GM21360 (cell line): Measurements from ENCODE around the gene NALCN.

Source experiments
- ATAC-seq: cut with Tn5 transposase; IDR thresholded peaks from one replicate; pipeline ENCODE4 v1.9.1; 2021; ENCODE audit warnings: mild to moderate bottlenecking, moderate library complexity; ENCODE audit not compliant: unreplicated experiment

NALCN gene

DNA sequence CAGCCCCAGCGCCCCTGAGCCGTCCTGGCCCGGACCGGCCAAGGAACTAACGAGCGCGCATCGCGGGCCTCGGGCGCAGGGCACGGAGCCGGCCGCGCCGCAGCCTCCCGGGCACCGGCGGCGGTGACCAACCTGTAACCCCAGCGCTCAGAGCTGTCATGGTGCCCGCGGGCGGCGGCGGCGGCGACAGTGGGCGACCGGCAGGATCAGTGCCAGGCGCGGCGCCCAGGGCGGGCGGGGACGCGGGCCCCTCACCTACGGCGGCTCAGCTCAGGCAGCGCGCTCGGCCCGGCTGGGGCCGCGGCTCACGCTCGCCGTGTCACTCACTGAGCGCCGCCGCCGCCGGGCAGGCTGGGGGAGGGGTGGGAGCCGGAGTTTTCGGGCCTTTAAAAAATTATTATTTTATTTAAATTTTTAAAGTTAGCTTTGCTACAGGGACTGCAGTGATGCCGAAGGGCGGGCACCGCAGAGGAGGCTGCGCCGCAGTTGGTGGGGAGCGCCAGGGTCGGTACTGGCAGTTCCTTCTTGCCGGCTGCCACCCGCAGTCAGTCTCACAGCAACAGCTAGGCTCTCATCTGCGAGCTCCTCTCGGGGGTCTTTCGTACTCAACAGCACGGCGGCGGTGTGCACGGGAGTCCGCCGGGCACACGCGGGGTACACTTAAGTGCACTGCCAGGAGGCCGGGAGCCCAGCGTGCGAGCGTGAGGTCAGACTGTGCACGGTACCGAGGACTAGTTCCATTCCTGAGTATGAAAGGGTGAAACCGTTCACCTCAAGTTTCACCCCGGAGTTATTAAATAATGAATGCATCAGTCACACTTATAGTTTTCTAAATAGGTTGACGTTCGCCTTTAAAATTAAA, at the start of gene NALCN:
Gene NALCN (minus strand): TSS at position 328 of the 862 bp plus-strand sequence. CDS start 17,382 bp downstream, outside the sequence.
- no peak for ATAC-seq

DNA sequence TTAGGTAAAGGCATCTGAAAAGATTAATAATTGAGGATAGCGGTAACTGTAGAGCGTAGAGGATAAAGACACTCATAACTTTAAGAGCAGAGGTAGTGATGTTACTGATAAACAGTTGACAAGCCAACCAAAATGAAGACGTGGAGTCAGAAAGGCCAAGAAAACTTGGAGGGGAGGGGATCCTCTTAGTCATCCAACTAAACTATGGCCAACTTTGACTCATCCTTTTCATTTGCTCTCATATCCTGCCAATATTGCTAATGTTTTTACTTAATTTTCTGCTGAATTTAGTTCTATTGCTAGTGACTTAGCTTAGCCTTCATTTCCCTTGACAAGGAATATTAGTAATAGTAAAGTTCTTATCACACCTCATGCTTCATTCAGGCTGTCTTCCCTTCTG, 49.6 kb upstream of the NALCN start:
- no peak for ATAC-seq

DNA sequence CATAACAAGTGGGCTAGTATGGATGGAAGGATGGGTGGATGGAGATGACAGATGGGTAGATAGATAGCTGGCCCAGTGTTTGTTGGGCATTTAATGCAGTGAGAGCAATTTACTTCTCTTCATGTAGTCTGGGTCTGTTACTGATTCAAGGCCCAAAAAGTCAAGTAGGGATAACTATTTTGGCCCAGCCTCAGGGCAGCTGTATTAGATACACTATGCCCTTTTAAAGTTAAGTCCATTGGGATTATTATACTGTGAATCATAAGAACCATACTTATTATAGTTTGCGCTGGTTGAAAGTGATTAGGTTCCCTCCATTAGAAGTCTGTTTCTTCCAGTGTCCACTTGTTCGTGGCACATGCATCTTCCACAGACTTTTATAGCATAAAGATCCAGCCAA, 40.9 kb upstream of the NALCN start:
- no peak for ATAC-seq

DNA sequence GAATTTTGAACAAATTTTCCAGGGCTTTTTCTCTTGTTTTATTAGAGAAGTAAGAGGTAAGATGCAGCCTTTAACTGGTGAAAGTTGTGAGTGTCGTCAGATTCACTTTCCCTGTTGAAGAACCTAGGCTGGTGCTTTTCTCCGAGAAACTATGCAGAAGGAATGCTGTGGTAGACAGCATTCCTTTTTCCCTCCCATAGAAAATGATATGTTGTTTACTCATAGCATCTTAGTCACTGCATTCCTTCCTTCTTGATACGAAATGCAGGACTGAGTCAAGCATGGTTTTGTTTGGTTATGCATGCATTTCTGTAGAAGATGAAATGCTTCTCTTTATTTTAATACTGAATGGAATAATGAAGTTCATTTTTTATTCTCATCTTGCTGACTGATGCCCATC, 39.6 kb upstream of the NALCN start:
- ATAC-seq = no peak

DNA sequence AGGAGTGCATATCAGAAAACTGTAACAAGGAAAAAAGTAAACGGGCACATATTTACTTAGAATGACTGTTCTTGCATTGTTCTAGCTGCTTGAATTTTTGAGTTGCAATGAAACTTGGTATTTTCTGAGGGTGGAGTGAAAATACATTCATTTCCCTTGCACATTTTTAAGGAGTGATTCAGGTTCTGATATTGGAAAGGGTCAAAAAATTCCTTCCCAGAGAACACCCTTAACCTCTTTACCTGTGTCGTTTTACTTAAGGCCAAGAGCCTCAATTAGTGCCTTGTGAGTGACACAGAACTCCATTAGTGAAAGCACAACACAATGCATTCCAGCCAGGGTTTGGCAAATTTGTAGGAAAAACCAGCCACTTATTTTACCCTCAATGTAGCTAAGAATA, 38.5 kb upstream of the NALCN start:
- ATAC-seq = no peak

DNA sequence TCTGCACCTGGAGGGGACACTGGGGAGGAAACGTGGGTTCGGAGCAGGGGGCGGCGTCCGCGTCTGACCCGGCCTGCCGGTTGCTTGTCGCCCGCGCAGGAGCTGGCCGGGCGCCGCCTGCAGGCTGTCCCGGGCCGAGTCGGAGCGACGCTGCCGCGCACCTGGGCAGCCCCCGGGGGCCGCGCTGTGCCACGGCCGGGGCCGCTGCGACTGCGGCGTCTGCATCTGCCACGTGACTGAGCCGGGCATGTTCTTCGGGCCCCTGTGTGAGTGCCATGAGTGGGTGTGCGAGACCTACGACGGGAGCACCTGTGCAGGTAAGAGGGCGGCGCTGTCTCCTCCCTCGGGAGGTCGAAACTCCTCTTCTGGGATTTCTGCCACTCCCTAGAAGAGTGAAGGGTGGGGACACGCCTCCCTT, 37.5 kb upstream of the NALCN start:
- peak; percentile 40 for ATAC-seq

DNA sequence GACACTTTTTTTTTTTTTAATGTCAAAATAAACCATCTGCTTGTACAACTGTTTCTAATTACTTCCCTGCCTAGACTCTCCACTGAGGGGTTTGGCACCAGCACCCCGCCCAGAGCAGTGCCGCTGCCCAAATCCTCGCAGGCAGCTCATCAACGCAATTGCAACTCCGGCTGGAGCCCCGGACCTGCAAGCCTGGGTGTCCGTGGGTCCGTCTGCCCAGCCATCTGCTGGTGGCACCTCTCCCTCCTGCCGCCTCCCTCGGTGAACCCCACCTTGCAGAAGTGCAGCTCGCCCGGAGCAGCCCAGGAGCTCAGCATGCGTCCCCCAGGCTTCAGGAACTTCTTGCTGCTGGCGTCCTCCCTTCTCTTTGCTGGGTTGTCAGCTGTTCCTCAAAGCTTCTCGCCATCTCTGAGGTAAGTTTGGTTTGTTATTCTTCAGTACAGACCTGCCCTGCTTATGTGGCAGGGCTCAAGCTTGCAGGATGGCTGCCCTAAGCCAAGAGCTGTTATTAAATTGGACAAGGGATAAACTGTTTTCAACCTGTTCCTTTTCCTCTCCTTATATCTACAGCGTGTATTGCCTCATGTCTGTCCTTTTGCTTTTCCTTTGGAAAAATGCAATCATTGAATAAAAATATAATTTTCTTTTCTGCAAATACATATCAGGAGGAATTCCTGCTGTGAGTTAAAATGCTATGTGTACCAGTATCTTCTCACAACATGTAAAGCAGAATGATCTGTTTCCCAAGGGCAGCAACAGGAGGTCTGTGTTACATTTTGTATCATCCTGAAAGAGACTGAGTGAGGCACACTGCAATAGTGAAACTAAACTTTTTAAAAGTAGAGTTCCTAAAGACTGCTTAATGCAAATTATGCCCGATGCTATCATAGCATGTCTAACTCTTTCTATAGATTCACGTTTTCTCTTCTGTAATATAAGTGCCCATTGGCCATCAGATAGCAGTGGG, 36.5 kb upstream of the NALCN start, which contains the start of gene ITGBL1:
Gene ITGBL1 (plus strand): TSS at position 157 of the 967 bp plus-strand sequence. CDS start 159 bp downstream, at position 316.
- peak; percentile 95 for ATAC-seq

DNA sequence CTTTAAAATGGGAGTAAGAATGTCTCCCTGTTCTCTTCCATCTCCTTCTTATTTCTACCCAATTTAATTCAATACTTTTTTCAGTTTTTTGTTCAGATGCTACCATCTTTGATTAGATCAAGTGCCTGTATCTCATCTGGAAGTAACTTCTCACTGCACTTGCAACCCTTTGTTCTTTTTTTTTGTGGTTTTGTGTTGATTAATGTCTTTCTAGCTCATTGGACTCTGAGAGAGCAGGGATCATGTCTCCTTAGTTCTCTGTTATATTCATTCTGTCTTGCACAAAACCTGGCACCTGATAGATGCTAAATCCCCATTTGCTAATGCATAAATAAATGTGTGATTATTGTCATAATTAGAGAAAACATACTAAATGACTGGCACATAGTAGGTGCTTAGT, 35.3 kb upstream of the NALCN start:
- no peak for ATAC-seq

DNA sequence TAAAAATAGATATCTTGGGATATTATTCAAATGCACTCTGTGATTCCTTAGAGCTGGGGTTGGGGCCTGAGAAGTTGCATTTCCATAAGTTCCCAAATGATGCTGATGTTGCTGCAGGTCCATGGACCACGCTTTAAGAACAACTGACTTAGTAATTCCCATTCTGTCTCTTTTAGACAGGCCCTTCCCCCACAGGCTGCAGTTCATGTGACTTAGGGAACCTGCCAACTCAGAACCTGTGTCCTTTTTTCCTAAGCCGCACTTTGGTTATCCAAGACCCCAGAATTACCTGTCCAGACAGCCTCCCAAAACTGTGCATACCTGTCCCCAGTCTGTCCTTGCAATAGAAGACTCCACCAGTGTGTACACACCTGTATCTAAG, 34.4 kb upstream of the NALCN start:
- no peak for ATAC-seq

DNA sequence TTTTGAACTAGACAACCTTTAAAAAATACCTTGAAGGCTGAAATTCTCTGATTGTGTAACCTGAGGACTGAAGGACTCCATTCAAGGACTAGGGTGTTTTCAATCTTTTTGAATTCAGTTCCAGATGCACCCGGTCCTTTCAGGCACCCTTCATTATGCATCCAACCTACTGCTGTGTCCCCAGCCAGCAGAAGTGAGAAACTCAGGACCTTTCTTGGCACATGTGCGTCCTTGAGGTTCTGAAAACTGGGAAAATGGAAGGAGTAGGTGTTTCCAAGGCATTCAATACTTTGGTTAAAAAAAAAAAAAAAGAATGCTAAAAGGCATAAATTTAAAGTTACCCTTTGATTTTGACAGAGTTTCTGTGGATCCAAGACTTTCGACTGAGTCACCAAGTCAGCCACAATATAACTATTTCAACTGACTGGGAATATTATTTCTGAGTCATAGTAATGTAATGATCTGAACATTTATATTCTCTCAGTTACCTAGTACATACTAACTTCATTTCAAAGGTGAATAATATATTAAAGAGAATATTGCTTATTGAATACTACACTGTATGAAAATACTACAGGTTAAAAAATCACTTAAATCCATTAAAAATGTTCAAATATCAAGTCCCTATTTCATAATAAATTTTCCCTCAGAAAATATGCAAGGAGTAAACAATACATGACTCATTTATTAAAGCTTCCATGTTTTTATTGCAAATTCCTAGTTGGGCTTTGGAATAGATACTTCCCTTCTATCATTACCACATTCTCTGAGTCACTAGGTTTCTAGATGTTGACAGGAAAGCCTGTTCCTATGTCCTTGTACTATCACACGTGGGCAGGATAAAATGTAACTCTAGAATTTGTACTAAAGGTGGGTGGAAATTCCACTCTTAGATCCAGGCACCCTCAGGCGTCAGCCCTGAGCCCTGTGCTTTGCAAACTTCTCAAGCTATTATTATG, 33.8 kb upstream of the NALCN start:
- ATAC-seq = no peak

DNA sequence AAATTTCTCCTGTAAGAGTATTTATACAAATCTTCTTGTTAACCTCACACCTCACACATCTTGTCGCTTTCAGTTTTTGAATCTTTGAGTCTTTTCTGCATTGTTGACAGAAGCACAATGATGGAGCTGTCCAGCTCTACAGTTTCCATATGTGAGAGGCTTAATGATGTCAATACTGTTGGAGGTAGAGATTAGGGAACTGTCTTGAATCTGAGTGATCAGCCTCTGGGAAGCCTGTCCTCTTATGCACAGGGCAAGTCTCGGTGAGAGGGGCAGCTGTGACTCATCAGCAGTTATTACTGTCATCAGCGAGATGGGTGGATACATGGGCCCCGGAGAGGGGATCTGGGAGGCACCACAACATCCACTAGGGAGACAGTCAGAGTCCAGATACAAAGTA, 31.5 kb upstream of the NALCN start:
- ATAC-seq = no peak

DNA sequence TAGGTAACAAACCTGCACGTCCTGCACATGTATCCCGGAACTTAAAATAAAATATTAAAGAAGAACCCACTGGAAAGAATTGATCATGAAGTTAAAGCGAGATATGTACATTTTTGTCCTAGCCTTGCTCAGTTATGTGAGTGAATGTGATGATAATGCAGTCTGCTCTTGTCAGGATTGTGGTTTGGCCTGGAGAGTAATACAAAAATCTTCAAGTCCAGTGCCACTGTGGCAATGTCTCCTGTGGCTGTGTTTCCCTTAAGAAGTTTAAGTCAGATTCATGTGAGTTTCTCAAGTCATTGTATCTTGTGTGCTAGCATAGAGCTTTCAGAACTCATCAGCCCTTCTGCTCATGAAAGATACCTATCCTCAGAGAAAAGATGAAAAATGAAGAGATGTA, 18.2 kb upstream of the NALCN start:
- ATAC-seq = no peak

DNA sequence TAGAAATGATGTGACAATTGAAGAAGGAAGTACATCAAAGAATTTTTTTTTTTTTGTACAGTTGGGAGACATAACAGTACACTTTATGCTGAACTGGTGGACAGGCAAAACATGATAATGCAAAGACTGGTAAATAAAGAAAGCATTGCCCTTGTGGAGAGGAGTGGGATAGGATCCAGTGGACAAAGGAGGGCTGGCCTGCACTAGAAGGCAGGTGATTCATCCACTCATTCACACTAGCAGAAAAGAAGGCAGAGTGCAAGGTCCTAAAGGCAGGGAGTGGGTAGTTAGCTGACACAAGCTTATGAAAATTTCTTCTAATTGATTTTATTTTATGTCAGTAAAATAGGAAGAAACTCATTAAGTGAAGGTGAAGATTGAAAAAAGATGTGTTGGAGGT, 17.6 kb upstream of the NALCN start:
- no peak for ATAC-seq

DNA sequence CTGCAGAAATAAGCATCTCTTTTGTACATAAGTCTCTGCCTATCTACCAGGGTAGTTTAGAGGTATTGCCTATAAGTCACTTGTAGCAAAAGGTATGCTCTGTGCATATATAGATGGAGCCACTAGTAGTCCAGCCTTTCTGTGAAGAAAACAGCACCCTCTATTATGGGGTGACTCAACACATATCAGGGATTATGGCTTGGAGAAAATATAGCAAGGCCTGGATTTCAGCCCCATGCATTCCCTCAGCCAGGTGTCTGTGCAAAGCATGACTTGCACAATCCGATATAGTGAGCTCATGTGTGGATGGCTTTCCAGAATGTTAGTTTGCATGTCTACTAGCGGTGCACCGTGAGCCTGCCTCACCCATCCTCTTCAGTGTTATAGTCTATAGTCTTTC, 13.4 kb upstream of the NALCN start:
- no peak for ATAC-seq

DNA sequence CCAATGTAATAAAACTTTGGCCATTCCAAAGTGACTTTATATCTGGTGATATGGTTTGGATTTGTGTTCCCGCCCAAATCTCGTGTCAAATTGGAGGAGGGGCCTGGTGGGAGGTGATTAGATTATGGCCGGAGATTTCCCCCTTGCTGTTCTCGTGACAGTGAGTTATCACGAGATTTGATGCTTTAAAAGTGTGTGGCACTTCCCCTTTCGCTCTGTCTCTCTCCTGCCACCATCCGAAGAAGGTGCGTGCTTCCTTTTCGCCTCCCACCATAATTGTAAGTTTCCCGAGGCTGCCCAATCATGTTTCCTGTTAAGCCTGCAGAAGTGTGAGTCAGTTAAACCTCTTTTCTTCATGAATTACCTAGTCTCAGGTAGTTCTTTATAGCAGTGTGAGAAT, 9.3 kb upstream of the NALCN start:
- no peak for ATAC-seq

DNA sequence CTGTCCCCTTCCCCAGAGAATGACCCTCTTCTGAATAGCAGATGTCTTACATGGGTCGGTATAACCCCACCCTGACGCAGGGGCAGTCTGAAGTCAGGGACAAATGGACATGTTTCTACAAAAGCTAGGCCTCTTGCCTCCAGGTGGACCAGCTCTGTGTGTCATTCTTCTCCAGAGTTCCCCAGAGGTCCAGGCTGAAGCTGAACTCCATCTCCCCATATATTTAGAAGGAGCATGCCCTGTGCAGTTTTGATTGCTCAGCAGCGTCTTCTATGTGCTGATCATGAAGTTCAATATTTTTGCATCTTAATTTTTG, 8.8 kb upstream of the NALCN start:
- no peak for ATAC-seq

DNA sequence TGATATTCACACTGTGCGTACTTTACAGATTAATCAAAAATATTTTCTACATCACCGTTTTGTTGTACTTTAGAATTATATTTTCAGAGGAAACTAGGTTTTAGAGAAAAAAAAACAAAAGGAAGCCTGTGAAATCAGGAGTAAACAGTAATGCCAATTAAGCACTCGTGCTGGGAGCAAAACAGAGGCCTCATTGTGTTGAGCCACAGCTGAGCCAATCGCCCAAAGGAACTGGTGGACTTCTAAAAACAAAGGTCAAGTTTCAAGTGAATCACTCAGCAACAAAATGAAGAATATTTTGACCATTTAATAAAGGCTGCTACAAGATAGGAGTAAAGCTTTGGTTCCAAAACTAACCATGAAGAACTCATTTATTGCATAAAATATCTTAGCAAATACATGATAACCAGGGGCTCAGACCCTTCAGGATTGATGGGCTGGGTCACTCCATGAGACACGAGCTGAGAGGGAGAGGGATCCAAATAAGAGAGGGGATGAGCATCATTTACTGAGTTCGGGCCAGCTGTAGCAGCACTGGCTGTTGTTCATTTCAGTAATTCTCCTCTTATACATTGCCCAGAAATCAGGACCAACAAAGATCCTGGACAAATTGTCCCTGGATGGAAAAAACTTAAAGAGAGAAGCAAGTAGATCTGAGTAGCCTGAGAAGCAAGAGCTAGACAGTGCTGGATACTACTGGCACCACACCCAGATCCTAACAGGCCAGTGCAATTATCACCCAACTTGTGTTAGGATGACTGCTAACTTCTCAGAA, 8.3 kb upstream of the NALCN start:
- ATAC-seq = no peak

DNA sequence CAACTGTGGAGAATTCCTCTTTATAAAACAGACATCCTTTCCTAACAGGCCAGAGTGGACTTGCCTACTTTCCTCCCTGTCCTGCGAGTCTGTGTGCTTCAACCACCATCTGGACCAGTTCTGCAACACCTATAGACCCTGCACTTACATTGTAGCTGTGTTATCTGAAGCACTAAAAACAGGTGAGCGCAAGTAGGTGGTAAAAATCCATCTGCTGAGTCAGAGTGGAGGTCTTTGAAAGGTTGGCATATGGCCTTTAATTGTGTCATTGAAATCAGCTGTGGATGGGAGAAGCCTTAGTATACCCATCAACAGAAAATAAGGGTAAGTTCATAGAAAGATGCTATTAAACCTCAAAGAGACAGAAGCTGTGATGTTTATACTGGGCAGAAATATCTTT, 7.6 kb upstream of the NALCN start:
- no peak for ATAC-seq

DNA sequence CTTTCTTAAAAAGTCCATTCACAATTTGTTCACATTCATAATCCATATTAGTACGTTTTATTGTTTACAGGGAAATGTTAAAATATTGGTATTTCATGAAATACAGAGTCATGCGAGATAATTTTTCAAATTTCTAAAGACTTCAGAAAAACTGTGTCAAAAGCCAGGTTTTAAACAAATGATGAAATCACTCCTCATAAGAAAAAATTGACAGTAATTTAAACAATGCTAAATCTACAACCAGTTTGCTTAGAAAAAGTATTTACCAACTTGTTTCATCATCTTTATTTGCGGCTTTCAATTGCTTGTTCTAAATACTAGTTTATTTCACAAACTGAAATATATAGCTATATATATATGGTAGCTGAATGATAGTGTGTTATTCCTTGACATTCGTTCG, 1.2 kb upstream of the NALCN start:
- no peak for ATAC-seq

DNA sequence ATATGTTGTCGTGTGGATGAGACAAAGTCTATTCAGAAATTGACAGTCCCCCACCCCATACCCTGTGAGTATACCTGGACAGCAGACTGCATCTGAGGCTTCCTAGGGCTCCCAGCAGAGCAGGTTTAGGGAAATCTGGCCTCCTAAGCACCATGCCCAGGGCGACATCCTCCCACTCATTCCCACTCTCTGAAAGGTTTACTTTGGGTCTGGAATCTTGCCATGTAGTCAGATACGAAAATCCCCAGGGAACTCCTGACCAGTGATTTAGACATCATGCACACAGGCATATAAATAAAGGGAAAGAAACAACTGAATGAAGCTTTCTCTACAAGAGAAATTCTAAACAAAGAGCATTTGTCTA, 717 bp upstream of the NALCN start:
- ATAC-seq = no peak
